ENCODE data around the gene FLNB.
"Not testable (repeated sequence)": the region's sequence is repeated elsewhere in the genome, so short reads cannot be mapped to it uniquely, and the experiment has no call there.

Gene FLNB

DNA sequence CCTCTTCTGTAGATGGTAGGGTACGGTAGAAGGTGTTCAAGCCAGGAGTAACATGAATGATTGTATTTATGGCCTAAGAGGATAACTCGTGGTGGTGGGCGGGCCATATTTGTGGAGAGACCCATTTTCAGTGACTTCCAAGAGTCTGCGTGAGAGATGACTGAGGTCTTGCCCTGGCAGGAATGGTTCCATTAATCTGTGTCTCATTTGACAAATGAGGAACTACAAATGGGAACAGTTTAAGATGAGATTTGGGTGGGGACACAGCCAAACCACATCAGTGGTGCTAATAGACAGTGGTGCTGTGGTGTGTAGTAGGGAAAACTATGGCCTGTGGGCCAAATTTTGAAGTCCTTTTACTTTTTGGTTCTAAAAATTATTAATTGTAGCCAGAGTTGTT, 47.1 kb downstream of the FLNB start:
- DNase-seq = no peak

DNA sequence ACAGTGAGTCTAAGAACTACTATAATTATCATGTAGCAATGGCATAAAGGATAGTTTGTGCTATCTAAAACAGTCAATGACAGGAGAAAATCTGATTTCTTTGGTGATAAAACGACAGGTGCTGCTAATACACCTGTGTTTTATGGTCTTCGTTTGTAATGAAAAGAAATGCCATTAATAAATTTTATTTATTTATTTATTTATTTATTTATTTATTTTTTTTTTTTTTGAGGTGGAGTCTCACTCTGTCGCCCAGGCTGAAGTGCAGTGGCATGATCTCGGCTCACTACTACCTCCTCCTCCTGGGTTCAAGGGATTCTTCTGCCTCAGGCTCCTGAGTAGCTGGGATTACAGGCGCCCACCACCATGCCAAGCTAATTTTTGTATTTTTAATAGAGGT, 47.7 kb downstream of the FLNB start:
- not testable (repeated sequence) for DNase-seq

- no peak for DNase-seq
Observed at GRCh38 chr3:58058361-58059263, 50.4 kb downstream of the FLNB start.

- no peak for DNase-seq
Observed at GRCh38 chr3:58059349-58060321, 51.4 kb downstream of the FLNB start.

GRCh38 chr3:58062472-58062871, 54.2 kb downstream of the FLNB start:
- no peak for DNase-seq

- DNase-seq = no peak
Observed at GRCh38 chr3:58063022-58063815, 55.0 kb downstream of the FLNB start.

DNA sequence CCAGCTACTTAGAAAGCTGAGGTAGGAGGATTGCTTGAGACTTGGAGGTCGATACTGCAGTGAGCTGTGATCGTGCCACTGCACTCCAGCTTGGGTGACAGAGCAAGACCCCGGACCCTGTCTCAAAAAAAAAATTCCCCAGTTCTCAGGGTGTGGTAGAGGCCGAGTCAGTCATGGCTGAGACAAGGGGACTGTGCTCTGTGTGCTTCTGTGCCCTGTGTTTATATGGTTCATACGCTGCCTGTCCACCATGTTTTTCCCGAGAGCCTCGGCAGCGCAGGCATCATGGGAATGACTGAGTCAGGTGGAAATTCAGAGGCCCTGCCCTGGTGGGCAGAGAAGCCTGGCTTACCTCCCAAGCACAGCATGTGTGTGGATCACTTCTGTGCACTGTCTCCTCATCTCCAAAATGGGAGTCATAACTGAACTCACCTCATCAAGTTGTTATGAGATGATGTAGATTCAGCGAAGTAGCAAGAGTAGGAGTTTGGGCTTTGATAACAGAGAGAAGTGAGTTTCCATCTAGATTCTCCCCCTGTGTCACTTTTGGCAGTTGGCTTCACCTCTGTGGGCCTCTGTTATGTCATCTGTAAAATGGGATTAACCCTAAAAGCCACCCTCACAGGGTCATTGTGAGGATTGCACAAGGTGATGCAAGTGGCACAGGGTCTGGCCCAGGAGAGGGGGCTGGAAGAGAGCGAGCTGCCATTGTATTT, 56.9 kb downstream of the FLNB start:
- no peak for DNase-seq

DNA sequence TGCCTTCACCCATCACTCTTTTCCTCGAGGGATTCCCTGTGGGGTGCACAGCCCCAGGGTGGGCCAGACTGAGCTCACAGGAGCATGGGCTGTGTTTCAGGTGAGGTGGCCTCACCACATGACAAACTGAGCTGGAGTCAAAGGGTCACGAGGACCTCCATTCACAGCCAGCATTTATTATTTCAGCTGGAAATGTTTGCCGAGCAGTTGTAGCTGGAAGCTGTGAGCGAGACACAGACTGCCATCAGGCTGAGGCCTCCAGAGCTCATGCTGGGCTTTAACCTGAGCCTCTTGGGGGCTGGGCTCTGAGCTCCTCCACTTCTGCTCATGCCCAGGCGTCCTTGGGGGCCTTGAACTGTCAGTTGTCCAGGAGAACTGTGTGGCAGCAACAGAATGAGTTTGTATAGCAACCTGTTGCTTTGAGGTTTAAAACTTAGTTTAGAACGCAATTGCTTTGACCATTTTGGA, 57.5 kb downstream of the FLNB start:
- DNase-seq = peak; percentile 33

DNA sequence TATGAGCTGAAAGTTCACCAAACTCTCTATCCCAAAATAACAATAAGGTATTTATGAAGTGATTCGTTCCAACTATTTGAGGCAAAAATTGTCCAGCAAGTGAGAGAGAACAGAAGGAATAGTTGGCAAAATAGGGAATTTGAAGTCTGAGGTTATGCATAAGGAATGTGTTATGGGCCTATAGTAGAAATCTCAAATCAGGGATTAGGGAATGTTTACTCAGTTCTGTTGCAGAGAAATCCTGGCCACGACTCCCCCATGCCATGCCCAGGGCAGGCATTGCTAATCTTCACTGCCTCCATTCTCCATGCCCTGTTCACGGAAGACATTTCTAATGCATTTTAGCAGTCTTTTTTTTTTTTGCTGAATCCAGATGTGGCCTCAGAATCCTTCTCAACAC, 58.6 kb downstream of the FLNB start:
- DNase-seq = no peak

- peak; percentile 26 for DNase-seq
Observed at GRCh38 chr3:58068122-58068809, 60.0 kb downstream of the FLNB start.

- DNase-seq = peak; percentile 42
Observed at GRCh38 chr3:58071480-58071971, 63.3 kb downstream of the FLNB start.

DNA sequence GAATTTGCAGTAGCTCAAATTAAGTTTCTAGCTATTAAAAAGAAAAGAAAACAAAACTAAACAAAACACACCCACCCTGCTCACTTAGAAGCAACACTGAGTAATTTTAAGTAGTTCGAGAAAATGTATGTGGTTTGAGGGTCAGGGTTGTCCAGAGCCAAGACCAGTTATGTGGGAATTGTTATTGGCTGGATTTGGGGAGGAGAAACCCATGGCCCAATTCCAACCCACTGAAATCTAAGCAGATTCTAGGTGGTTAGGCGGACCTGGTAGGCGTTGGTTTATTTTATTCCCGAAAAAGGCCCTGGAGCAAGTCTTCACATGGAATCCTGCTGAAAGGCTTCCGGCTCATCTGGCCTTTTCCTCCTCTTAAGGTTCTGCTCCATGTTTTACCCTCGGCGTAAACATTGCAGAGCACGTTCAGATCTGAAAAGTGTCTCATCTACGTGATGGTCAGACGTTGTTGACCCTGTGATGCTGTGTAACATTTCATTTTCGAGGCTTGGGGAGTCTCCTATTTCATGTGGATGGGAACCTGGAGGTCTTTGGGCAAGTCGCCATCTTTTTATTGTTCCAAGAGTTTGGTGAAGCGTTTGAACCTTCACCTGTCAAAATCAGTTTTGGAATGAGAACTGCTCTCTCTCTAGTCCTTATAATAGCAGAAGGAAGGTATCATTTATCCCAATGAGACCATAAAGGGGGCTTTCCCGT, 64.0 kb downstream of the FLNB start:
- DNase-seq = no peak

GRCh38 chr3:58072763-58073130, 64.5 kb downstream of the FLNB start:
- DNase-seq = no peak

DNA sequence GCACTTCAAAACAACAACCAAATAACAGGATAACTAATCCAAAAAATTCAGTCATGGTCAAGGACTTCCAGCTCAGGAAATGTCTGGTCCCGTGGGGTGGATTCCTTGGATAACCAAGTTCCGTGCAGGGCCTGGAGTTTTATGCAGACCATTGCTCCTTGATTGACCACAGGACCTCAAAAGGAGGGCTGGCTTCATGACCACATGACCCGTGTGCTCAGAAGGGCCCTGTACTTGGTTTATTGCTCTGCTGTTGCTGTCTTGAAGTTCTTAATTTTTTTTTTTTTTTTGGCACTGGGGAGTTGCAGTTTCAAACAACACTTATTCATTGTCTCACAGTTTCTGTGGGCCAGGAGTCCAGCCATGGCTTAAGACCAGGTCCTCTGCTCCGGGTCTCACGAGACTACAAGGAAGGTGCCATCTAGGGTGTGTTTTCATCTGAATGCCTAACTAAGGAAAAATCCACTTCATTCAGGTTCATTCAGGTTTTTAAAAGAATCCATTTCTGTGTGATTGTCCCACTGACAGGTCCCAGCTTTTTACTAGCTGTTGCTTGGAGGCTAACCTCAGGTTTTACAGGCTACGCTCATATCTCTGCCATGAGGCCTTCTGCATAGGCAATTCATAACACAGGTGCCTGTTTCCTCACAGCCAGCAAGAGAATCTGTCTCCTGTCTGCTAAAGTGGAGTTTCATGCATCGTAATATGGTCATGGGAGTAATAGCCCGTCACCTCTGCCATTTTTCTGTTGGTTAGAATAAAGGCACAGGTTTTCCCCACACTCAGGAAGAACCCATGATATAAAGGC, 65.3 kb downstream of the FLNB start:
- DNase-seq = no peak

GRCh38 chr3:58074116-58074715, 66.0 kb downstream of the FLNB start:
- no peak for DNase-seq

- DNase-seq = no peak
Observed at GRCh38 chr3:58074997-58075396, 66.8 kb downstream of the FLNB start.

DNA sequence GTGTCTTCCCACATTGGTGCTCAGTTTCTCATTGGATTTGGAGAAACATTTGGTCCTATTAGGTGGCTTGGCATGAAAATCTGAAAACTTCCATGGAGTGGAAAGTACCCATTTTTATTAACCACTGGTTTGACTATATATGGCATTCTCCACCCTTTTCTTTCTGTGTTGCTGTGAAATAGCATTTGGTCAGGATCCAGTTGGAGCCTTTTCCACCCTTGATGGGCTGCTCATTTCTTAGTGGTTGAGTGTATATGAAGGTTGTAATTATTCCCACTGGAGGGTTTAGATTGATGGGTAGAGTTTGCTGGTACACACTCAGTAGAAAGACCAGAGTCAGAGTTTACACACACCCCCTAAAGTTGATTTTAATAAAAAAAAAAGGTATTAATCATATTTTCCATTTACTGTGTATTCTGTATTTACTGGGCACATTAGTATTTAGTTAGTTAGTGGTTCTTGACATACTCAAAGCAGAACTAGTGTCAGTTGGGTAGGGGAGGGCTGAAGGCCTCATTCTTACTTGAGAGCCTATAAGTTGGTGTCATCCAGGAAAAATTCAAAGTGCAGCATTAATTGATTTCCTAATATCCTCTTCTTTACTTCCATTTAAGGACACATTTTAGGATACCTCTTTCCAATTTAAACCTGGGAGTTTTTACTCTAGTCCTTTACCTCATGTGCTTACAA, 69.5 kb downstream of the FLNB start:
- DNase-seq = no peak

DNA sequence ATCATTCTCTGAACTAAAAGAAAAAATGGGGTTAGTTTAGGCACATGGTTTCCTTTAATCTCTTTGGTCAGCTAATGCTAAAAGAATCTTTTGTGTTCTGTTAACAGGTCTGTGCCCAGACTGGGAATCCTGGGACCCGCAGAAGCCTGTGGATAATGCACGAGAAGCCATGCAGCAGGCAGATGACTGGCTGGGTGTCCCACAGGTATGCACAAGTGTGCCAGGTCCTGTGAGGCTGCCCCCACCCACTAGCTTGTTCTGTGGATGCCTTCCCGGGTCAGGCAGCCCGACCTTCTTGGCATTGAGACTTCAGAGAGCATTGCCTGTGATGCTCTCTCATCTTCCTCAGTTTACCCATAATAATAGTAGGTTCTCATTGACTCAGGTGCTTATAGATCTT, 70.4 kb downstream of the FLNB start:
- DNase-seq = no peak

DNA sequence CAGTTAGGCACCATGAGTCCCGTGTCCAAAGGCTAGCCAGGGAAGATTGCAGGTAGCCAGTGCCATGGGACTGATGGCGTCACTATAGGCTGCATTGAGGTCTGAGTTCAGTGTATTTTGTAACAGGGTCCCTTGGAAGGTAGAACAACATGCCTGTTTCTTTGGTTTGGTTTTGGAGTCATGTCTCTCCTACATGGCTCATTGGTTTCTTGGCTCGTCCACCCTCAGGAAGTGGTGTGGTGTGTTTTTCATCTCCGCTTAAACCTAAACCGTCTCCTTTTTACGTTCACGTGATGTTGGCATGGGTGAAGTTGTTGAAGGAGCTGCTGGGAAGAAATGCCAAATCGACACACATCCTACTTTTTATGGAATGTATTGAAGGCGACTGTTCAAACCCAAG, 71.6 kb downstream of the FLNB start:
- no peak for DNase-seq
